Measurements from ENCODE around the gene EIF6. TPM values are rescaled to one million over a fixed set of nuclear protein-coding genes. Genes with fewer than 3 reads are reported as not detected.
A peak's percentile ranks its signal among the peaks of the same experiment; 100 is the strongest.

The EIF6 gene
- total RNA-seq, 1 donor from 2014 or later, result 98.5 TPM

GRCh38 chr20:35314816-35315631, 30.5 kb upstream of the EIF6 start:
- DNase-seq (ENCODE audit: low spot score), result no peak

- no peak for DNase-seq (ENCODE audit: low spot score)
Measured at GRCh38 chr20:35312318-35312717, 27.7 kb upstream of the EIF6 start.

- DNase-seq (ENCODE audit: low spot score), result no peak
Measured at GRCh38 chr20:35311822-35312221, 27.2 kb upstream of the EIF6 start.

- no peak for DNase-seq (ENCODE audit: low spot score)
Measured at GRCh38 chr20:35311409-35311808, 26.8 kb upstream of the EIF6 start.

- peak; percentile 76 for DNase-seq (ENCODE audit: low spot score)
Measured at GRCh38 chr20:35307666-35308653, 23.4 kb upstream of the EIF6 start.

- no peak for DNase-seq (ENCODE audit: low spot score)
Measured at GRCh38 chr20:35306931-35307517, 22.5 kb upstream of the EIF6 start.

- peak; percentile 72 for DNase-seq (ENCODE audit: low spot score)
Measured at GRCh38 chr20:35305682-35306556, 21.3 kb upstream of the EIF6 start.

- DNase-seq (ENCODE audit: low spot score), result no peak
Measured at GRCh38 chr20:35304956-35305355, 20.4 kb upstream of the EIF6 start.

GRCh38 chr20:35303735-35304491, 19.3 kb upstream of the EIF6 start:
- DNase-seq (ENCODE audit: low spot score), result peak; percentile 85

GRCh38 chr20:35303382-35303734, 18.8 kb upstream of the EIF6 start:
- DNase-seq (ENCODE audit: low spot score), result no peak

GRCh38 chr20:35302421-35303335, 18.1 kb upstream of the EIF6 start:
- no peak for DNase-seq (ENCODE audit: low spot score)

- DNase-seq (ENCODE audit: low spot score), result no peak
Measured at GRCh38 chr20:35301426-35301825, 16.9 kb upstream of the EIF6 start.

- no peak for DNase-seq (ENCODE audit: low spot score)
Measured at GRCh38 chr20:35300469-35301262, 16.1 kb upstream of the EIF6 start.

- DNase-seq (ENCODE audit: low spot score), result no peak
Measured at GRCh38 chr20:35299780-35300179, 15.2 kb upstream of the EIF6 start.

GRCh38 chr20:35298264-35298663, 13.7 kb upstream of the EIF6 start:
- DNase-seq (ENCODE audit: low spot score), result no peak

GRCh38 chr20:35297740-35298139, 13.2 kb upstream of the EIF6 start:
- DNase-seq (ENCODE audit: low spot score), result no peak

GRCh38 chr20:35297155-35297554, 12.6 kb upstream of the EIF6 start:
- DNase-seq (ENCODE audit: low spot score), result no peak

- no peak for DNase-seq (ENCODE audit: low spot score)
Measured at GRCh38 chr20:35296101-35296554, 11.6 kb upstream of the EIF6 start.

GRCh38 chr20:35295674-35296073, 11.1 kb upstream of the EIF6 start:
- no peak for DNase-seq (ENCODE audit: low spot score)

All from mucosa of gallbladder (tissue), 1 donor.